ENCODE measurements around the gene IGFBP4.

The IGFBP4 gene

GRCh38 chr17:40484285-40484972 is 41.2 kb downstream of the IGFBP4 start:
- Histone ChIP-seq H3K4me2 (ENCODE audit: low read length) (no peak overlapping the region), H3K9ac (ENCODE audit: low read length) (no peak overlapping the region), H3K79me2 (ENCODE audit: control insufficient read depth, insufficient read depth, low read length, poor library complexity) (no peaks in the 10 kb centered on the region), H4K8ac (ENCODE audit: low read depth, low read length) (no peak overlapping the region), H2BK12ac (ENCODE audit: low read length) (peak overlapping the region; percentile 76), H2BK120ac (ENCODE audit: insufficient read depth, low read length, poor library complexity) (peak overlapping the region; percentile 37), H3K18ac (ENCODE audit: low read length) (no peak overlapping the region), H2AK5ac (ENCODE audit: low read length) (peak overlapping the region; percentile 37), H3K36me3 (ENCODE audit: control insufficient read depth in 1 of 2, insufficient read depth in 2 of 2, low read length in 2 of 2) (no peaks in the 10 kb centered on the region), H3K4ac (ENCODE audit: low read depth, low read length) (no peak overlapping the region), H3K27me3 (ENCODE audit: insufficient read depth, low read length) (no peaks in the 10 kb centered on the region), H2BK5ac (ENCODE audit: low read depth, low read length, poor library complexity) (no peak overlapping the region), H3K9me3 (ENCODE audit: insufficient read depth, low read depth, low read length) (no peaks in the 10 kb centered on the region), H2AFZ (ENCODE audit: insufficient read depth, low read length, poor library complexity) (no peak overlapping the region), H3K79me1 (ENCODE audit: low read length) (peaks cover 8% of the 10 kb centered on the region), H3K4me3 (ENCODE audit: low read depth, low read length) (no peak overlapping the region), H3K4me1 (ENCODE audit: control insufficient read depth in 1 of 2, insufficient read depth in 2 of 2, low read length in 2 of 2) (peaks cover 18 to 31% of the 10 kb centered on the region in 2 experiments), H3K27ac (ENCODE audit: low read depth, low read length) (no peak overlapping the region), H3K23ac (ENCODE audit: low read length) (no peak overlapping the region), H4K91ac (ENCODE audit: low read depth, low read length) (peak overlapping the region; percentile 26), H4K12ac (ENCODE audit: low read depth, low read length) (no peak overlapping the region), H3K14ac (ENCODE audit: low read length) (peak overlapping the region; percentile 26)
- no CpG with 5 or more reads among the region's 18 CpGs for WGBS (ENCODE audit: extremely low coverage, insufficient coverage, insufficient read length)
- DNase-seq: no peak

DNA sequence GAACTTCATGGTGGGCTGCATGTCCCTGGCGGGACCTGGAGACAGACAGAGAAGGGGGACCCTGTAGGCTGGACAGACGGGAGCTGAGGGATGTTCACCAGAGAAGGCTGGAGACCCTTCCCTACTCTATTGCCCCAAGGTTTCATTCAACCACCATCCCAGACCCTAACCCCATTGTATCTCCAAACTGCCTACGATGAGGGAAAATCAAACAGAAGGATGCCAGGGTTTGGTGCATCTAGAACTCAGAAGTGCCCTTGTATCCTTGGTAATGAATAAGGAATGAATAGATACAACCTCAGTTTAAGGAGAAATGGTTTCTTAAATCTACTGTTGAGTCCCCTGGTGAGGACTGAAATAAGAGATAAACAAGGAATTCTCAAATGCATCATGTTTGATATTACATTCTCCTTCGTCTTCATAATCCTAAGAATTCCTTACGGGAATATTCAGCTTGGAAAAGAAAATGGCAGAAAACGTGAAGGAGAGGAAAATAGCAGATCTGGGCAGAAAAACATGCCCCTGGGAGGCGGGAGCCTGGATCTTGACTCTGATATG is 41.8 kb downstream of the IGFBP4 start:
- Histone ChIP-seq H3K27ac (ENCODE audit: low read depth, low read length) (no peak overlapping the region), H3K79me1 (ENCODE audit: low read length) (peaks cover 10% of the 10 kb centered on the region), H3K4me2 (ENCODE audit: low read length) (no peak overlapping the region), H3K23ac (ENCODE audit: low read length) (no peak overlapping the region), H3K4ac (ENCODE audit: low read depth, low read length) (no peak overlapping the region), H2AK5ac (ENCODE audit: low read length) (peak overlapping the region; percentile 18), H4K8ac (ENCODE audit: low read depth, low read length) (no peak overlapping the region), H3K4me3 (ENCODE audit: low read depth, low read length) (no peak overlapping the region), H3K14ac (ENCODE audit: low read length) (no peak overlapping the region), H3K9ac (ENCODE audit: low read length) (no peak overlapping the region), H4K12ac (ENCODE audit: low read depth, low read length) (no peak overlapping the region), H3K4me1 (ENCODE audit: control insufficient read depth in 1 of 2, insufficient read depth in 2 of 2, low read length in 2 of 2) (peaks cover 20 to 34% of the 10 kb centered on the region in 2 experiments), H3K9me3 (ENCODE audit: insufficient read depth, low read depth, low read length) (no peaks in the 10 kb centered on the region), H4K91ac (ENCODE audit: low read depth, low read length) (no peak overlapping the region), H3K27me3 (ENCODE audit: insufficient read depth, low read length) (no peaks in the 10 kb centered on the region), H3K18ac (ENCODE audit: low read length) (no peak overlapping the region), H3K36me3 (ENCODE audit: control insufficient read depth in 1 of 2, insufficient read depth in 2 of 2, low read length in 2 of 2) (no peaks in the 10 kb centered on the region), H2BK120ac (ENCODE audit: insufficient read depth, low read length, poor library complexity) (peak overlapping the region; percentile 33), H2AFZ (ENCODE audit: insufficient read depth, low read length, poor library complexity) (no peak overlapping the region), H3K79me2 (ENCODE audit: control insufficient read depth, insufficient read depth, low read length, poor library complexity) (no peaks in the 10 kb centered on the region), H2BK12ac (ENCODE audit: low read length) (no peak overlapping the region), H2BK5ac (ENCODE audit: low read depth, low read length, poor library complexity) (no peak overlapping the region)
- DNase-seq: no peak
- no CpG with 5 or more reads among the region's 7 CpGs for WGBS (ENCODE audit: extremely low coverage, insufficient coverage, insufficient read length)

DNA sequence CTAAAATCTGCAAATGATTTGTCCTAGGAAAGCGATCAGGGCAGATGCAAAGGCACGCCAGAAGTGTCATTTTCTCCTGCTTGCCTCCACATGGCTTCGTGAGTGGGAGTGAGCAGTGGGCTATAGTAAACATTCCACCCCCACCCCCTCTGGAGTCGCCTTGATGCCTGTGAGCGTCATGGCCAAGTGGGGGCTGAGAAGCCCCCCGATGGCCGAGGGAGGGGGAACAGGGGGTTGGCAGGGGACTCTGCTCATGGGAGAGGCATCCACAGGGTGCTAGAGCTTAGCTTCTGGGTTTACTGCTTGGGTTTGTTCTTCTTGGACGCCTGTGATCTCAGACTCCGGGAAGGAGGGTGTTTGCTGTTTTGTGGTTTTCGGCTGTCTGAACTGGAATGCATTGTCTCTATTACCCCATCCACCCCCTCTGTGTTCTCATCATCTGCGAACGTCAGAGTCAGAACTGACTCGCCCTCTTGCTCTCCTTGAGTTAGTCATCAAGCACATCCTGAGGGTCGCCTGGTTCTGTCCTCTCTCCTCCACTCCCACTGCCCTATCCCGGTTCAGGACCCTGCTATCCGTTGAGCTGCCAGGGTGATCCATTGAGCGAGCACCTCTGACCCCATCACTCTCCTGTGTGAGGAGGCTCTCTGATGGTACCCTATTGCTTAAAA is 42.7 kb downstream of the IGFBP4 start:
- Histone ChIP-seq H3K4ac (ENCODE audit: low read depth, low read length) (no peak overlapping the region), H3K79me2 (ENCODE audit: control insufficient read depth, insufficient read depth, low read length, poor library complexity) (no peaks in the 10 kb centered on the region), H2AFZ (ENCODE audit: insufficient read depth, low read length, poor library complexity) (no peak overlapping the region), H3K27me3 (ENCODE audit: insufficient read depth, low read length) (no peaks in the 10 kb centered on the region), H3K36me3 (ENCODE audit: control insufficient read depth in 1 of 2, insufficient read depth in 2 of 2, low read length in 2 of 2) (no peaks in the 10 kb centered on the region), H2BK12ac (ENCODE audit: low read length) (peak overlapping the region; percentile 19), H3K18ac (ENCODE audit: low read length) (no peak overlapping the region), H4K12ac (ENCODE audit: low read depth, low read length) (no peak overlapping the region), H2BK120ac (ENCODE audit: insufficient read depth, low read length, poor library complexity) (peak overlapping the region; percentile 14), H2BK5ac (ENCODE audit: low read depth, low read length, poor library complexity) (peak overlapping the region; percentile 52), H3K4me3 (ENCODE audit: low read depth, low read length) (no peak overlapping the region), H3K23ac (ENCODE audit: low read length) (no peak overlapping the region), H4K8ac (ENCODE audit: low read depth, low read length) (no peak overlapping the region), H3K9ac (ENCODE audit: low read length) (no peak overlapping the region), H4K91ac (ENCODE audit: low read depth, low read length) (peak overlapping the region; percentile 42), H3K4me1 (ENCODE audit: control insufficient read depth in 1 of 2, insufficient read depth in 2 of 2, low read length in 2 of 2) (peaks cover 28 to 39% of the 10 kb centered on the region in 2 experiments), H3K27ac (ENCODE audit: low read depth, low read length) (peak overlapping the region; percentile 50), H3K4me2 (ENCODE audit: low read length) (peak overlapping the region; percentile 25), H3K79me1 (ENCODE audit: low read length) (peaks cover 10% of the 10 kb centered on the region), H3K14ac (ENCODE audit: low read length) (peak overlapping the region; percentile 26), H3K9me3 (ENCODE audit: insufficient read depth, low read depth, low read length) (no peaks in the 10 kb centered on the region), H2AK5ac (ENCODE audit: low read length) (no peak overlapping the region)
- WGBS (ENCODE audit: extremely low coverage, insufficient coverage, insufficient read length): no CpG with 5 or more reads among the region's 17 CpGs
- DNase-seq: peak; percentile 70 to 72

DNA sequence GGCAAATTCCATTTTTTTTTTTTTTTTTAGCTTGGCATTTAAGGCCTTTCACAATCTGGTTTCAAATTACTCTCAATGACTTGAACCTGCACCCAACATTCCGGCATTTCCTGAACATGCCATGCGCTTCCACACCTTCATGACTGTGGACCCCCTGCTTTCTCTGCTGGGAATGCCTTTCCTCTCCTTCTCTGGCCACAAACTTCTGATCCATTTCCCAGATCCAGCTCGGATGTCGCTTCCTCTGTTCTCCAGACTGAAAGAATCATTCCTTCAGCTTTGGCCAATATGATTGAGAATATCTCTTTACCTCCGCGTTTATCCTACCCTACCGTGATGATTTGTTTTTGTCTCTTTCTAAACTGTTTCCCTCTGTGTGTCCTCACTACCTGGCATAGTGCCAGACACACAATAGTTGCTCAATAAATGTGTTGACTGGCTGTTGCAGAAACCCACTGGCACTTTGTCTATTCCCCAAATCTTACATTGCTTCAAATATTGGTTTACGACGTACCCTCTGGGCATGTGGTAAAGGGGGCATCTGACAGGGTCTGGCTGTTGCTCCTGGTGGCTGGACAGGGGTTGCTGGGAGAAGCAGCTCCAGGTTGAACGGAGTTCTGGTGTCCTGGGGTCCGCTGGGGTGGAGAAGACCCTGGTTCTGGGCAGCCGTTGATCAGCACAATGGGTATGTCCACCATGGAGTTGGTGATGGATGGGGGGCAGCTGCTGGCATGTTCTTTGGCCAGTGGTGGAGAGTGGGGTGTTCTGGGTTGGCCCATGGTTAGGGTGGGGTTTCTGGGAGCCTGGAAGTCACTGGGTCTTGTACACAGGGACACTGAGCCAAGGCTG is 43.5 kb downstream of the IGFBP4 start:
- Histone ChIP-seq H4K91ac (ENCODE audit: low read depth, low read length) (no peak overlapping the region), H2BK12ac (ENCODE audit: low read length) (no peak overlapping the region), H3K27me3 (ENCODE audit: insufficient read depth, low read length) (no peaks in the 10 kb centered on the region), H3K9me3 (ENCODE audit: insufficient read depth, low read depth, low read length) (no peaks in the 10 kb centered on the region), H3K9ac (ENCODE audit: low read length) (no peak overlapping the region), H3K4me2 (ENCODE audit: low read length) (no peak overlapping the region), H3K79me1 (ENCODE audit: low read length) (peaks cover 10% of the 10 kb centered on the region), H2BK120ac (ENCODE audit: insufficient read depth, low read length, poor library complexity) (no peak overlapping the region), H3K79me2 (ENCODE audit: control insufficient read depth, insufficient read depth, low read length, poor library complexity) (no peaks in the 10 kb centered on the region), H3K27ac (ENCODE audit: low read depth, low read length) (no peak overlapping the region), H3K4me1 (ENCODE audit: control insufficient read depth in 1 of 2, insufficient read depth in 2 of 2, low read length in 2 of 2) (peaks cover 28 to 39% of the 10 kb centered on the region in 2 experiments), H2AFZ (ENCODE audit: insufficient read depth, low read length, poor library complexity) (no peak overlapping the region), H2BK5ac (ENCODE audit: low read depth, low read length, poor library complexity) (no peak overlapping the region), H3K23ac (ENCODE audit: low read length) (no peak overlapping the region), H3K36me3 (ENCODE audit: control insufficient read depth in 1 of 2, insufficient read depth in 2 of 2, low read length in 2 of 2) (no peaks in the 10 kb centered on the region), H3K14ac (ENCODE audit: low read length) (no peak overlapping the region), H3K4me3 (ENCODE audit: low read depth, low read length) (no peak overlapping the region), H4K12ac (ENCODE audit: low read depth, low read length) (no peak overlapping the region), H4K8ac (ENCODE audit: low read depth, low read length) (no peak overlapping the region), H3K18ac (ENCODE audit: low read length) (no peak overlapping the region), H2AK5ac (ENCODE audit: low read length) (no peak overlapping the region), H3K4ac (ENCODE audit: low read depth, low read length) (no peak overlapping the region)
- no CpG with 5 or more reads among the region's 12 CpGs for WGBS (ENCODE audit: extremely low coverage, insufficient coverage, insufficient read length)
- DNase-seq: peak; percentile 61 to 72
